ENCODE results near the gene STX4. TPM values are rescaled to one million over a fixed set of nuclear protein-coding genes. Genes with fewer than 3 reads are reported as not detected.

Gene STX4
- total RNA-seq, 4 donors from 2014 or later, result 45.7 to 70.7 (median 55.6) TPM

- TF ChIP-seq CTCF (IDR thresholded peaks at IDR 0.05; ENCODE audit: low read depth), result no peak
These were observed 10.7 kb upstream of the STX4 start for GRCh38 chr16:31022544-31023251.

GRCh38 chr16:31023252-31023602 lies 10.1 kb upstream of the STX4 start:
- TF ChIP-seq CTCF (IDR thresholded peaks at IDR 0.05; ENCODE audit: low read depth), result no peak

GRCh38 chr16:31023627-31024226 lies 9.6 kb upstream of the STX4 start:
- TF ChIP-seq CTCF (IDR thresholded peaks at IDR 0.05; ENCODE audit: low read depth), result no peak

GRCh38 chr16:31025339-31025738 lies 8.0 kb upstream of the STX4 start:
- TF ChIP-seq CTCF (IDR thresholded peaks at IDR 0.05; ENCODE audit: low read depth), result no peak

- no peak for TF ChIP-seq CTCF (IDR thresholded peaks at IDR 0.05; ENCODE audit: low read depth)
These were observed 4.1 kb upstream of the STX4 start for GRCh38 chr16:31029272-31029671.

GRCh38 chr16:31031276-31031675 lies 2.1 kb upstream of the STX4 start:
- TF ChIP-seq CTCF (IDR thresholded peaks at IDR 0.05; ENCODE audit: low read depth), result no peak

- no peak for TF ChIP-seq CTCF (IDR thresholded peaks at IDR 0.05; ENCODE audit: low read depth)
These were observed 543 bp downstream of the STX4 start for GRCh38 chr16:31033709-31034492.

Data from subcutaneous adipose tissue (tissue), 4 donors.